GM19324 (cell line): Measurements from ENCODE around the gene MUL1.

Experiments used
- ATAC-seq: cut with Tn5 transposase; IDR thresholded peaks from one replicate; pipeline ENCODE4 v1.9.1; 2021; ENCODE audit warnings: mild to moderate bottlenecking, moderate library complexity; ENCODE audit not compliant: unreplicated experiment, low FRiP score

Gene MUL1

GRCh38 chr1:20507564-20508410 is at the start of gene MUL1:
Gene MUL1, minus strand, starts transcription at chr1:20508151. Its CDS starts 127 bp downstream, at chr1:20508024.
- ATAC-seq = peak; percentile 94

GRCh38 chr1:20555758-20556120 is 47.8 kb upstream of the MUL1 start:
- ATAC-seq = no peak

- ATAC-seq = no peak
Measured at GRCh38 chr1:20555025-20555757, 47.2 kb upstream of the MUL1 start.

GRCh38 chr1:20552728-20553445 is 44.9 kb upstream of the MUL1 start:
- ATAC-seq = no peak

- no peak for ATAC-seq
Measured at GRCh38 chr1:20551945-20552727, 44.2 kb upstream of the MUL1 start, which contains the start of gene FAM43B. Gene FAM43B, plus strand, starts transcription at chr1:20552573. Its CDS starts 401 bp downstream, at chr1:20552974.

- ATAC-seq = no peak
Measured at GRCh38 chr1:20551161-20551560, 43.2 kb upstream of the MUL1 start.

GRCh38 chr1:20546637-20547036 is 38.7 kb upstream of the MUL1 start:
- ATAC-seq = no peak

- no peak for ATAC-seq
Measured at GRCh38 chr1:20540281-20540680, 32.3 kb upstream of the MUL1 start.

- no peak for ATAC-seq
Measured at GRCh38 chr1:20538760-20539551, 31.0 kb upstream of the MUL1 start.

- no peak for ATAC-seq
Measured at GRCh38 chr1:20538227-20538626, 30.3 kb upstream of the MUL1 start.

- no peak for ATAC-seq
Measured at GRCh38 chr1:20534659-20535417, 26.9 kb upstream of the MUL1 start.

- no peak for ATAC-seq
Measured at GRCh38 chr1:20533635-20534034, 25.7 kb upstream of the MUL1 start.

- no peak for ATAC-seq
Measured at GRCh38 chr1:20530901-20531300, 22.9 kb upstream of the MUL1 start.

- ATAC-seq = no peak
Measured at GRCh38 chr1:20530306-20530705, 22.4 kb upstream of the MUL1 start.

- no peak for ATAC-seq
Measured at GRCh38 chr1:20528221-20528620, 20.3 kb upstream of the MUL1 start.

GRCh38 chr1:20526267-20526666 is 18.3 kb upstream of the MUL1 start:
- ATAC-seq = no peak

- ATAC-seq = no peak
Measured at GRCh38 chr1:20521960-20522861, 14.3 kb upstream of the MUL1 start.
